Fibroblast of the aortic adventitia (primary cell): ENCODE data around the gene ZNF213. TPM values are rescaled to one million over a fixed set of nuclear protein-coding genes. Genes with fewer than 3 reads are reported as not detected.

Experiments used
- DNase-seq: peaks from one replicate; pipeline ENCODE4 v3.0.0-alpha.2; 2010; ENCODE audit warnings: low read depth
- H3K4me3 ChIP-seq: 2 replicates; pipeline ENCODE4 v1.5.1; 2011; ENCODE audit warnings: low read depth, mild to moderate bottlenecking, control low read depth, low read length, moderate library complexity
- CTCF ChIP-seq: IDR thresholded peaks from 2 replicates; pipeline ENCODE4 v1.5.1; 2011; ENCODE audit warnings: mild to moderate bottlenecking, low read length, control low read depth, inconsistent platforms; ENCODE audit not compliant: insufficient read depth
- total RNA-seq: library from RNA; depleted of rRNA; stranded (reverse); fragments of >200 nt; gene quantifications from 2 replicates; pipeline ENCODE4 v1.2.3, GENCODE V29; 2012; ENCODE audit warnings: low replicate concordance

ZNF213 gene
- total RNA-seq, 1 donor: 6.9 TPM

GRCh38 chr16:3145151-3145550, 10.3 kb downstream of the ZNF213 start:
- no peak for TF ChIP-seq CTCF
- no peak for DNase-seq
- no peak overlapping the region for H3K4me3 ChIP-seq

- H3K4me3 ChIP-seq: no peak overlapping the region
- DNase-seq: no peak
- TF ChIP-seq CTCF: no peak
Observed at GRCh38 chr16:3145660-3146059, 10.8 kb downstream of the ZNF213 start.

- no peak for DNase-seq
- TF ChIP-seq CTCF: no peak
- no peak overlapping the region for H3K4me3 ChIP-seq
Observed at GRCh38 chr16:3147046-3147756, 12.4 kb downstream of the ZNF213 start.

GRCh38 chr16:3147757-3148104, 12.9 kb downstream of the ZNF213 start:
- DNase-seq: no peak
- TF ChIP-seq CTCF: no peak
- no peak overlapping the region for H3K4me3 ChIP-seq

- no peak overlapping the region for H3K4me3 ChIP-seq
- DNase-seq: no peak
- TF ChIP-seq CTCF: no peak
Observed at GRCh38 chr16:3148256-3149192, 13.7 kb downstream of the ZNF213 start.

GRCh38 chr16:3149193-3149530, 14.3 kb downstream of the ZNF213 start:
- no peak overlapping the region for H3K4me3 ChIP-seq
- DNase-seq: no peak
- TF ChIP-seq CTCF: no peak
